Cardiac muscle cell (in vitro differentiated cells and primary cell): ENCODE results near the gene PTTG2. TPM values are rescaled to one million over a fixed set of nuclear protein-coding genes. Genes with fewer than 3 reads are reported as not detected.

Source experiments
- DNase-seq, 2 donors: peaks; one replicate each; pipeline versions ENCODE4 v3.0.0 to v3.0.0-alpha.2; 2010 to 2017; ENCODE audit warnings: low read depth in 1 of 2, low spot score in 1 of 2
- H3K27ac ChIP-seq: fragments of 200-600 bp; sonication (generic); 2 replicates; pipeline ENCODE4 v1.5.1; 2016
- H3K27me3 ChIP-seq: fragments of 200-600 bp; sonication (generic); 2 replicates; pipeline ENCODE4 v1.6.0; 2016; ENCODE audit warnings: control low read depth
- H3K36me3 ChIP-seq: fragments of 200-600 bp; sonication (generic); 2 replicates; pipeline ENCODE4 v1.5.1; 2016; ENCODE audit warnings: control low read depth
- H3K4me1 ChIP-seq: fragments of 200-600 bp; sonication (generic); 2 replicates; pipeline ENCODE4 v1.8.1; 2017; ENCODE audit warnings: low read depth, mild to moderate bottlenecking, mixed run types
- H3K4me3 ChIP-seq: fragments of 200-600 bp; sonication (generic); 2 replicates; pipeline ENCODE4 v1.5.1; 2016; ENCODE audit warnings: mild to moderate bottlenecking
- H3K9me3 ChIP-seq: fragments of 200-600 bp; sonication (generic); 2 replicates; pipeline ENCODE4 v1.5.1; 2017; ENCODE audit warnings: low read depth, mild to moderate bottlenecking, control low read depth
- CTCF ChIP-seq: IDR thresholded peaks from 2 replicates; pipeline ENCODE4 v1.5.1; 2012; ENCODE audit warnings: low read depth, mild to moderate bottlenecking, low read length
- polyA plus RNA-seq: library from polyadenylated mRNA; unstranded; fragments of >200 nt; fragmentation: Nextera tagmentation; extraction: Ambion mirVana; gene quantifications from 2 replicates; pipeline ENCODE4 v1.2.1, GENCODE V29; 2016
- total RNA-seq: library from RNA; depleted of rRNA; stranded (reverse); fragments of >200 nt; gene quantifications from 2 replicates; pipeline ENCODE4 v1.2.3, GENCODE V29; 2016

PTTG2 gene
- total and polyA plus RNA-seq, 2 experiments from 2014 or later = not detected

DNA sequence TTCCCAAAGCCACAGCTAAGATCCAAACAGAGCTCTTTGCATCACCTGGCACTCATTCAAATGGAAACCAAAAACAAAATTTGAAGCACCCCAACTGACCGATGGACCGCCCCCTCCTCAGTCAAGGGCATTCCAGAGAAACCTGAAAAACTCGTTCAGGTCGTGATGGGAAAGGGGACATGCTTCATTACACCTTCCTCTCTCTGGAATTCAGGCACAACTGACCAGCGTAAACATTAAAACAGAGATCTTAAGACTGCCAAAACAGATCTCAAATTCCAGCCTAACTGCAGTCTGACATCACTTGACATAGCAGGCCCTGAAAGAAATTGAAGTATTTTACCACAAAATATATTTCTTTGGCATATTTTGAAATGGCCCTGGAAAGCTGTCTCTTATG, 28.5 kb downstream of the PTTG2 start:
- Histone ChIP-seq H3K4me1 (peaks cover 35% of the 10 kb centered on the region), H3K9me3 (no peaks in the 10 kb centered on the region), H3K36me3 (no peaks in the 10 kb centered on the region), H3K4me3 (no peak overlapping the region), H3K27me3 (no peaks in the 10 kb centered on the region), H3K27ac (no peak overlapping the region)
- DNase-seq = no peak
- no peak for TF ChIP-seq CTCF

GRCh38 chr4:37989398-37990260, 29.4 kb downstream of the PTTG2 start:
- no peaks in the 10 kb centered on the region for H3K36me3 ChIP-seq
- H3K27me3 ChIP-seq = no peaks in the 10 kb centered on the region
- peaks cover 28% of the 10 kb centered on the region for H3K4me1 ChIP-seq
- no peak for TF ChIP-seq CTCF
- no peak for DNase-seq
- H3K4me3 ChIP-seq = no peak overlapping the region
- no peaks in the 10 kb centered on the region for H3K9me3 ChIP-seq
- H3K27ac ChIP-seq = peak overlapping the region; percentile 80

GRCh38 chr4:37990731-37991245, 30.6 kb downstream of the PTTG2 start:
- no peak for TF ChIP-seq CTCF
- no peaks in the 10 kb centered on the region for H3K36me3 ChIP-seq
- H3K9me3 ChIP-seq = no peaks in the 10 kb centered on the region
- H3K27me3 ChIP-seq = no peaks in the 10 kb centered on the region
- peak overlapping the region; percentile 80 for H3K27ac ChIP-seq
- DNase-seq = no peak
- H3K4me1 ChIP-seq = peaks cover 28% of the 10 kb centered on the region
- no peak overlapping the region for H3K4me3 ChIP-seq

GRCh38 chr4:37991623-37992410, 31.6 kb downstream of the PTTG2 start:
- H3K36me3 ChIP-seq = no peaks in the 10 kb centered on the region
- no peak for DNase-seq
- H3K4me1 ChIP-seq = peaks cover 28% of the 10 kb centered on the region
- H3K27ac ChIP-seq = peak overlapping the region; percentile 80
- no peak overlapping the region for H3K4me3 ChIP-seq
- no peaks in the 10 kb centered on the region for H3K27me3 ChIP-seq
- no peak for TF ChIP-seq CTCF
- no peaks in the 10 kb centered on the region for H3K9me3 ChIP-seq

- no peak overlapping the region for H3K27ac ChIP-seq
- no peaks in the 10 kb centered on the region for H3K36me3 ChIP-seq
- peak in 1 of 2 donors; percentile 30 for DNase-seq
- H3K9me3 ChIP-seq = no peaks in the 10 kb centered on the region
- TF ChIP-seq CTCF = no peak
- no peak overlapping the region for H3K4me3 ChIP-seq
- no peaks in the 10 kb centered on the region for H3K27me3 ChIP-seq
- H3K4me1 ChIP-seq = peaks cover 27% of the 10 kb centered on the region
These were observed 33.6 kb downstream of the PTTG2 start for GRCh38 chr4:37993806-37994205.
